Memory B cell (primary cell): ENCODE results near the gene COMMD9.

Experiments used
- ATAC-seq: fragments of 150-1000 bp; cut with Tn5 transposase; 2 replicates; pipeline ENCODE4 v1.10.0; 2021; ENCODE audit warnings: low read depth, mild to moderate bottlenecking, moderate library complexity
- DNase-seq, 2 donors: peaks; one replicate each; pipeline ENCODE4 v3.0.0; 2022; ENCODE audit warnings: low spot score in 2 of 2
- H3K27ac Mint-ChIP-seq: one replicate; pipeline ENCODE4 v1.8.0; 2022; ENCODE audit warnings: mild to moderate bottlenecking, moderate library complexity, mixed read lengths
- H3K27me3 Mint-ChIP-seq: one replicate; pipeline ENCODE4 v1.8.0; 2022; ENCODE audit warnings: mixed read lengths
- H3K36me3 Mint-ChIP-seq: one replicate; pipeline ENCODE4 v1.8.0; 2022; ENCODE audit warnings: mild to moderate bottlenecking, mixed read lengths
- H3K4me1 Mint-ChIP-seq: one replicate; pipeline ENCODE4 v1.8.0; 2022; ENCODE audit warnings: mixed read lengths
- H3K4me3 Mint-ChIP-seq: one replicate; pipeline ENCODE4 v1.8.0; 2022; ENCODE audit warnings: mild to moderate bottlenecking, moderate library complexity, mixed read lengths
- H3K9me3 Mint-ChIP-seq: one replicate; pipeline ENCODE4 v1.8.0; 2022; ENCODE audit warnings: mixed read lengths

Gene COMMD9

GRCh38 chr11:36254713-36255112 is 34.5 kb downstream of the COMMD9 start:
- peaks cover 19% of the 10 kb centered on the region for H3K27me3 Mint-ChIP-seq
- DNase-seq (no peak), ATAC-seq (no peak)
- no peak overlapping the region for H3K4me3 Mint-ChIP-seq
- no peaks in the 10 kb centered on the region for H3K9me3 Mint-ChIP-seq
- no peak overlapping the region for H3K27ac Mint-ChIP-seq
- H3K36me3 Mint-ChIP-seq: no peaks in the 10 kb centered on the region
- H3K4me1 Mint-ChIP-seq: no peaks in the 10 kb centered on the region

GRCh38 chr11:36253238-36253637 is 36.0 kb downstream of the COMMD9 start:
- no peaks in the 10 kb centered on the region for H3K36me3 Mint-ChIP-seq
- peaks cover 14% of the 10 kb centered on the region for H3K27me3 Mint-ChIP-seq
- H3K4me3 Mint-ChIP-seq: no peak overlapping the region
- H3K4me1 Mint-ChIP-seq: no peaks in the 10 kb centered on the region
- ATAC-seq (no peak), DNase-seq (no peak)
- no peaks in the 10 kb centered on the region for H3K9me3 Mint-ChIP-seq
- H3K27ac Mint-ChIP-seq: no peak overlapping the region

- no peak for DNase-seq
- ATAC-seq: no peak
- Mint-ChIP-seq H3K9me3 (peaks cover 1% of the 10 kb centered on the region), H3K36me3 (no peaks in the 10 kb centered on the region), H3K4me3 (no peak overlapping the region), H3K4me1 (no peaks in the 10 kb centered on the region), H3K27ac (no peak overlapping the region), H3K27me3 (peaks cover 11% of the 10 kb centered on the region)
Measured at GRCh38 chr11:36251823-36252222, 37.4 kb downstream of the COMMD9 start.

GRCh38 chr11:36249246-36249645 is 40.0 kb downstream of the COMMD9 start:
- DNase-seq: no peak
- Mint-ChIP-seq H3K36me3 (no peaks in the 10 kb centered on the region), H3K4me1 (no peaks in the 10 kb centered on the region), H3K4me3 (no peak overlapping the region), H3K9me3 (peaks cover 1% of the 10 kb centered on the region), H3K27ac (no peak overlapping the region), H3K27me3 (peaks cover 9% of the 10 kb centered on the region)
- ATAC-seq: no peak

DNA sequence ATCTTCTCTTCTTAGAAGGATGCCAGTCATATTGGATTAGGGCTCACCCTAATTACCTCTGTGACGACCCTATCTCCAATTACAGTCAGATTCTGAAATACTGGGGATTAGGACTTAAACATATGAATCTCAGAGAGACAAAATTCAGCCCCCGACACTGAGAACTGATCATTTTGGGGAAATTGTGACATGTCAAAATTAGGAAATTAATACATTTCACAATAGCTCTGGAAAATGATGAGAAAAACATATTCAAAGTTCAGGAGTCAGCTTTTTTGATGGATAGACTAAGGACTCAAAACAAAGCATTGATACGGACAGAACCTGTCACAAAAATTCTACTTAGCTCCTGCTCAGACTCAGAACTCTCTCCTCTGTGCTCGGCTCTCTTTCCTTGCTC is 40.8 kb downstream of the COMMD9 start:
- no peak overlapping the region for H3K4me3 Mint-ChIP-seq
- no peak overlapping the region for H3K27ac Mint-ChIP-seq
- peaks cover 9% of the 10 kb centered on the region for H3K27me3 Mint-ChIP-seq
- H3K36me3 Mint-ChIP-seq: no peaks in the 10 kb centered on the region
- no peaks in the 10 kb centered on the region for H3K4me1 Mint-ChIP-seq
- peaks cover 1% of the 10 kb centered on the region for H3K9me3 Mint-ChIP-seq
- no peak for DNase-seq
- no peak for ATAC-seq

DNA sequence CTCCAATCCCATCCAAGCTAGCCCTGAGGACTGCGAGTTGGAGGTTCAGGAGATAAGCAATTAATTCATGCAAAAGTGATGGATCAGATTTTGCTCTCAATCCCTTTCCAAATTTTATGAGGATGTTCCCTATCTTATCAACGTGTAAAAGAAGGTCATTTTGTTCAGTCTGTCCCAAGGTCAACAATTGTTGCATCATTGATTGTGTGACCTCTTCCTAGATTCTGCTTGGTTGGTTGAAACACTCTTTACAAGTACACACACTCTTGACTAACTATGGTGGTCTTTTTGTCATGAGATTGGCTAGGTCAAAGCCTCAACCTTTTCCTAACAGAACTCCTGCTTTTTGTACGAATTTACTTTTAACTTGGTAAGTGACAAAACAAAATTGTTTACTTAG is 41.7 kb downstream of the COMMD9 start:
- no peaks in the 10 kb centered on the region for H3K36me3 Mint-ChIP-seq
- no peak overlapping the region for H3K27ac Mint-ChIP-seq
- peaks cover 1% of the 10 kb centered on the region for H3K9me3 Mint-ChIP-seq
- H3K27me3 Mint-ChIP-seq: peaks cover 10% of the 10 kb centered on the region
- no peak for ATAC-seq
- H3K4me1 Mint-ChIP-seq: no peaks in the 10 kb centered on the region
- H3K4me3 Mint-ChIP-seq: no peak overlapping the region
- DNase-seq: no peak

DNA sequence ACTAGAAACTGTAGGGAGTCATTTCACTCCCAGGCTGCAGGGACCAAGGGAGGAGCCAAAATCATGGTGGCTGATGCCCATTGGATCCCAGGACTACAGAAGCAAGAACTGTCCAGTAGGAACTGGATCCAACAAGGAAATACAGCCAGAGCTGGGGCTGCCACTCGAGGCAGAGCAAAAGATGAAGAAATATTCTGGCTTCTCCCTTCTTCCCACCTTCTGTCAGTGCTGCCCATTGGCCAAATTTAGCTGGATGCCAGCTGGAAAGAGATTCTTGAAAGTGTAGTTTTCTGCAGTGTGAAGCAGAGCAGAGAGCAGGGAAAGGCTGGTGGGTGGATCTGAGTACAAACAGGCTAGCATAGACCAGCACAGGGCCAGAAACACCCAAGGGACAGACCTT is 45.6 kb downstream of the COMMD9 start:
- Mint-ChIP-seq H3K27me3 (peaks cover 8% of the 10 kb centered on the region), H3K36me3 (no peaks in the 10 kb centered on the region), H3K9me3 (peaks cover 1% of the 10 kb centered on the region), H3K27ac (no peak overlapping the region), H3K4me1 (no peaks in the 10 kb centered on the region), H3K4me3 (no peak overlapping the region)
- DNase-seq: no peak
- ATAC-seq: no peak

GRCh38 chr11:36241497-36241896 is 47.7 kb downstream of the COMMD9 start:
- Mint-ChIP-seq H3K27ac (no peak overlapping the region), H3K36me3 (no peaks in the 10 kb centered on the region), H3K9me3 (no peaks in the 10 kb centered on the region), H3K27me3 (peaks cover 7% of the 10 kb centered on the region), H3K4me1 (no peaks in the 10 kb centered on the region), H3K4me3 (no peak overlapping the region)
- DNase-seq (no peak), ATAC-seq (no peak)

- Mint-ChIP-seq H3K27ac (no peak overlapping the region), H3K4me3 (no peak overlapping the region), H3K4me1 (no peaks in the 10 kb centered on the region), H3K9me3 (no peaks in the 10 kb centered on the region), H3K36me3 (no peaks in the 10 kb centered on the region), H3K27me3 (peaks cover 7% of the 10 kb centered on the region)
- DNase-seq (no peak), ATAC-seq (no peak)
Measured at GRCh38 chr11:36240801-36241200, 48.4 kb downstream of the COMMD9 start.

- DNase-seq: no peak
- no peak overlapping the region for H3K4me3 Mint-ChIP-seq
- peaks cover 7% of the 10 kb centered on the region for H3K27me3 Mint-ChIP-seq
- H3K4me1 Mint-ChIP-seq: no peaks in the 10 kb centered on the region
- no peak overlapping the region for H3K27ac Mint-ChIP-seq
- ATAC-seq: no peak
- H3K9me3 Mint-ChIP-seq: no peaks in the 10 kb centered on the region
- no peaks in the 10 kb centered on the region for H3K36me3 Mint-ChIP-seq
Measured at GRCh38 chr11:36240173-36240572, 49.1 kb downstream of the COMMD9 start.

DNA sequence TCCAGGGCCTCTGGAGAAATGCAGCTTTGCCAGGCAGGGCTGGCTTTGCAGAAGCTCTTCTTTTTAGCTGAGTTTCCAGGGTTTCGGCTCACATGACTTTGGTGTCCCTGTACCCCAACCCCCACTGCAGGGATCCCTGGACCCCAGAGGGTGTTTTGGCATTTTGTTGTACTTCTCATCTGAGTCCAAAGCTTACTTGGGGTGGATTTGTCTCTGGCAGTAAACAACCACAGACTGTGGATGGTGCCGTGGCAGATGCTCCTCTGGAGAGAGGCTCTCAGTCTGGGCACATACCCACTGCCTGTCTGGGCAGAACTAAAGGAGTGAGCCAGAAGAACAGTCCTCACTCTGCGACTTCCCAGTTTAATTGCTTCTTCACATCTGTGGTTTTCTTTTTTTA is 49.6 kb downstream of the COMMD9 start:
- H3K27me3 Mint-ChIP-seq: peaks cover 7% of the 10 kb centered on the region
- DNase-seq: no peak
- H3K4me3 Mint-ChIP-seq: no peak overlapping the region
- no peak for ATAC-seq
- H3K36me3 Mint-ChIP-seq: no peaks in the 10 kb centered on the region
- H3K9me3 Mint-ChIP-seq: no peaks in the 10 kb centered on the region
- no peaks in the 10 kb centered on the region for H3K4me1 Mint-ChIP-seq
- H3K27ac Mint-ChIP-seq: no peak overlapping the region

GRCh38 chr11:36238881-36239280 is 50.3 kb downstream of the COMMD9 start:
- Mint-ChIP-seq H3K9me3 (no peaks in the 10 kb centered on the region), H3K27me3 (peaks cover 7% of the 10 kb centered on the region), H3K27ac (no peak overlapping the region), H3K4me3 (no peak overlapping the region), H3K36me3 (no peaks in the 10 kb centered on the region), H3K4me1 (no peaks in the 10 kb centered on the region)
- DNase-seq (no peak), ATAC-seq (no peak)

DNA sequence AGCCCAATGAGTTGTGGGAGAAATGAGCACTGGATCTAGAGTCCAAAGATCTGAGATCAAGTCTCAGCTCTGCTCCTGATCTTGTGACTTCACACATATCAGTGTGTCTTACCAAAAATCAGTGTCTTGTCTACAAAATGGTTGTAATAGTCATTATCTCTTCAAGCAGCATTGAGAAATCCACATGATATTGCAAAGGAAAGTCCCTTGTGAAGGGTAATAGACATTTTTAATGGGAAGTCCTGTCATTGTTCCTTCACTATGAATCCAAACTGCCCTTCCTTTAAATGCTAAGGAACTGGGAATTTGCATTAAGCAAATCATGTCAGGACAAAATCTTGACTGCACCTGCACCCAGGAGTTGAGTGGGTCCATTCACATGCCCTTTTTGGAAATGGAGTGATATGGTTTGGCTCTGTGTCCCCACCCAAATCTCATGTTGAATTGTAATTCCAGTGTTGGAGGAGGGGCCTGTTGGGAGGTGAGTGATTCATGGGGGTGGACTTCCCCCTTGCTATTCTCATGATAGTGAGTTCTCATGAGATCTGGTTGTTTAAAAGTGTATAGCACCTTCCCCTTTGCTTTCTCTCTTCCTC is 51.1 kb downstream of the COMMD9 start:
- H3K36me3 Mint-ChIP-seq: no peaks in the 10 kb centered on the region
- peaks cover 6% of the 10 kb centered on the region for H3K27me3 Mint-ChIP-seq
- ATAC-seq: no peak
- no peak overlapping the region for H3K4me3 Mint-ChIP-seq
- no peaks in the 10 kb centered on the region for H3K4me1 Mint-ChIP-seq
- no peak for DNase-seq
- H3K9me3 Mint-ChIP-seq: no peaks in the 10 kb centered on the region
- H3K27ac Mint-ChIP-seq: no peak overlapping the region

DNA sequence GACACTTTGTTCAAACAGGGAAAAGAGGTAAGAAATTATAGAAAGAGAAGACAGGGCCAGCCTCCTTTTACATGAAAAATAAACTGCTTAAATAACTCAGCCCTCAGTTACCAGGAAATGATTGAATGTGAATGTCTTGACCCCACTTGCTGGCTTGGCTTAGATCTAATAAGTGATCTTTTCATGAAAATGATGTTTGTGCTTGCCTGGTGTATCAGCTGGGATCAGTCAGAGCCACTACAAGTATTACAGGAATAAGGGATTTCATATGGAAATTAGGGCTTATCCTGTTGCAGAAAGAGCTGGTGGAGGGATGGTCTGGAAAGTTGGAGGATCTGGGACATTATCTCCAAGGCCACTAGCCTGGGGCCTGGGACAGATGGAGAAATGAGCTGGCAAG is 51.8 kb downstream of the COMMD9 start:
- Mint-ChIP-seq H3K9me3 (no peaks in the 10 kb centered on the region), H3K36me3 (no peaks in the 10 kb centered on the region), H3K27me3 (peaks cover 6% of the 10 kb centered on the region)

DNA sequence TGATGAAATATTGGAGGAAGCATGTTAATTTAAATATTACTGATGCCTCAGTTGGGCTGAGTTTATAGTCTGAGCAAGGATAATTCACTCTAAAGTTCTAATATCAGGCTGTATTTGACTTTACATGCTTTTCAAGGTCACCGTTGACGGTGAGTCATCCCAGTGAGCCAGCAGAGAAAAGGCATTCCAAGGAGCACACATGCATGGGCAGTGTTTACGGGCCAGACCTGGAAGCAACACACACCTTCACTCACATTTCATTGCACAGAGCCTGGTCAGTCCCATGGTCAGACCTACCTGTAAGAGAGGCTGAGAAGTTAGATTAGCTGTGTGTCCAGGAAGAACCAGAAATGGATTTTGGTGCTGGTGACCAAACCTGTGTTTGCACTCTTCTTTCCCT is 53.5 kb downstream of the COMMD9 start:
- Mint-ChIP-seq H3K9me3 (no peaks in the 10 kb centered on the region), H3K4me3 (no peak overlapping the region), H3K27ac (no peak overlapping the region), H3K36me3 (no peaks in the 10 kb centered on the region), H3K27me3 (peaks cover 2% of the 10 kb centered on the region), H3K4me1 (no peaks in the 10 kb centered on the region)
- ATAC-seq: no peak
- DNase-seq: no peak

More for the DNA sequence above, 51.8 kb downstream of the COMMD9 start:
- ATAC-seq (no peak), DNase-seq (no peak)
- no peak overlapping the region for H3K4me3 Mint-ChIP-seq
- no peak overlapping the region for H3K27ac Mint-ChIP-seq
- H3K4me1 Mint-ChIP-seq: no peaks in the 10 kb centered on the region
